Measurements from ENCODE around the gene RRAS2.

RRAS2 gene

DNA sequence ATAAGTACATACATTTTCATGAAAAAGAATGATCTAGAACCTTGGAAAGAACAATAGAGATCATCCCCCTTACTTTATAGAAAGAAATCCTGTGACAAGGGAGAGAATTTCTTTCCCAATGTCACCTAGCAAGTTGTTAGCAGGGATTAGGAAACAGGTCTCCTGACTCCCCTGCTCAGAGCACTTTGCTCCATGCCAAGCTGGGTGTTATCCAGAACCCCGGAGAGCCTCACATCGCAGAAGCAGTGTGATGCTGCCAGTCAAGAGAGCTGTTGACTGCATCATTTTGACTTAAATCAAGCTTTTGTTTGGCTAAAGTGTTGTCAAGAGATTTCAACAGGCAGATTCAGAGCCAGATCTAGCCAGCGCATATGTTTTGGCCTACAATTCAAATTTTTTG, 3.6 kb upstream of the RRAS2 start:
- Histone ChIP-seq H3K9me3 (ENCODE audit: insufficient read depth, low read depth, low read length) (no peaks in the 10 kb centered on the region), H2AFZ (ENCODE audit: insufficient read depth, low read length, poor library complexity) (no peak overlapping the region), H3K4me1 (ENCODE audit: control insufficient read depth in 1 of 2, insufficient read depth in 2 of 2, low read length in 2 of 2) (peaks cover 0 to 2% of the 10 kb centered on the region in 2 experiments), H3K4ac (ENCODE audit: low read depth, low read length) (no peak overlapping the region), H3K27ac (ENCODE audit: low read depth, low read length) (no peak overlapping the region), H2BK5ac (ENCODE audit: low read depth, low read length, poor library complexity) (no peak overlapping the region), H3K79me2 (ENCODE audit: control insufficient read depth, insufficient read depth, low read length, poor library complexity) (peaks cover 9% of the 10 kb centered on the region), H2BK12ac (ENCODE audit: low read length) (no peak overlapping the region), H2AK5ac (ENCODE audit: low read length) (no peak overlapping the region), H3K9ac (ENCODE audit: low read length) (peak overlapping the region; percentile 54), H3K79me1 (ENCODE audit: low read length) (peaks cover 7% of the 10 kb centered on the region), H3K23ac (ENCODE audit: low read length) (peak overlapping the region; percentile 87), H4K12ac (ENCODE audit: low read depth, low read length) (no peak overlapping the region), H3K36me3 (ENCODE audit: control insufficient read depth in 1 of 2, insufficient read depth in 2 of 2, low read length in 2 of 2) (no peaks in the 10 kb centered on the region), H3K27me3 (ENCODE audit: insufficient read depth, low read length) (no peaks in the 10 kb centered on the region), H4K8ac (ENCODE audit: low read depth, low read length) (no peak overlapping the region), H3K4me3 (ENCODE audit: low read depth, low read length) (no peak overlapping the region), H4K91ac (ENCODE audit: low read depth, low read length) (no peak overlapping the region), H3K14ac (ENCODE audit: low read length) (no peak overlapping the region), H3K18ac (ENCODE audit: low read length) (no peak overlapping the region), H3K4me2 (ENCODE audit: low read length) (no peak overlapping the region), H2BK120ac (ENCODE audit: insufficient read depth, low read length, poor library complexity) (no peak overlapping the region)
- no peak for DNase-seq
- WGBS (ENCODE audit: extremely low coverage, insufficient coverage, insufficient read length), result no CpG with 5 or more reads among the region's 3 CpGs

DNA sequence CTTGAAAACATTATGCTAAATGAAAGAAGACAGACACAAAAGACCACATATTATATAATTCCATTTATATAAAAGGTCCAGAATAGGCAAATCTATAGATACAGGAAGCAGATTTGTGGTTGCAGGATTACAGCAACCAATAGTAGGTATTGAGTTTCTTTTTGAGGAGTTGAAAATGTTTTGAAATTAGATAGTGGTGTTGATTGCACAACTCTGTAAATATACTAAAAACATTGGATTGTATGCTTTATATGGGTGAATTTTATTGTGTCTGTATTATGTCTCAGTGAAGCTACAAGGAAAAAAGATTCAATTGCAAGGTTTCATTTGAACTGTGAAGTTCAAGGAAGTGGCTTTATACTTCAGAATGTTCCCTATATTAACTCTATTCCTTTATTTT, 3.0 kb upstream of the RRAS2 start:
- no peak overlapping the region for H4K91ac ChIP-seq (ENCODE audit: low read depth, low read length)

GRCh38 chr11:14360976-14361375, 2.0 kb upstream of the RRAS2 start:
- Histone ChIP-seq H3K18ac (ENCODE audit: low read length) (no peak overlapping the region), H4K12ac (ENCODE audit: low read depth, low read length) (no peak overlapping the region), H2BK12ac (ENCODE audit: low read length) (no peak overlapping the region), H3K79me1 (ENCODE audit: low read length) (peaks cover 7% of the 10 kb centered on the region), H3K4me2 (ENCODE audit: low read length) (no peak overlapping the region), H3K9me3 (ENCODE audit: insufficient read depth, low read depth, low read length) (no peaks in the 10 kb centered on the region), H3K4ac (ENCODE audit: low read depth, low read length) (no peak overlapping the region), H4K8ac (ENCODE audit: low read depth, low read length) (no peak overlapping the region), H3K27me3 (ENCODE audit: insufficient read depth, low read length) (no peaks in the 10 kb centered on the region), H3K4me3 (ENCODE audit: low read depth, low read length) (no peak overlapping the region), H2AFZ (ENCODE audit: insufficient read depth, low read length, poor library complexity) (no peak overlapping the region), H3K4me1 (ENCODE audit: control insufficient read depth in 1 of 2, insufficient read depth in 2 of 2, low read length in 2 of 2) (peaks cover 0 to 2% of the 10 kb centered on the region in 2 experiments), H4K91ac (ENCODE audit: low read depth, low read length) (no peak overlapping the region), H3K14ac (ENCODE audit: low read length) (no peak overlapping the region), H3K23ac (ENCODE audit: low read length) (no peak overlapping the region), H2AK5ac (ENCODE audit: low read length) (no peak overlapping the region), H3K27ac (ENCODE audit: low read depth, low read length) (no peak overlapping the region), H3K79me2 (ENCODE audit: control insufficient read depth, insufficient read depth, low read length, poor library complexity) (peaks cover 11% of the 10 kb centered on the region), H2BK5ac (ENCODE audit: low read depth, low read length, poor library complexity) (no peak overlapping the region), H2BK120ac (ENCODE audit: insufficient read depth, low read length, poor library complexity) (no peak overlapping the region), H3K9ac (ENCODE audit: low read length) (no peak overlapping the region), H3K36me3 (ENCODE audit: control insufficient read depth in 1 of 2, insufficient read depth in 2 of 2, low read length in 2 of 2) (no peaks in the 10 kb centered on the region)
- peak; percentile 76 to 90 for DNase-seq
- WGBS (ENCODE audit: extremely low coverage, insufficient coverage, insufficient read length), result no CpG with 5 or more reads among the region's 17 CpGs

More for the DNA sequence above, 3.0 kb upstream of the RRAS2 start:
- no peak overlapping the region for H2AFZ ChIP-seq (ENCODE audit: insufficient read depth, low read length, poor library complexity)
- H3K27ac ChIP-seq (ENCODE audit: low read depth, low read length), result no peak overlapping the region
- H3K18ac ChIP-seq (ENCODE audit: low read length), result no peak overlapping the region
- no peak overlapping the region for H2BK5ac ChIP-seq (ENCODE audit: low read depth, low read length, poor library complexity)
- no peaks in the 10 kb centered on the region for H3K36me3 ChIP-seq (ENCODE audit: control insufficient read depth in 1 of 2, insufficient read depth in 2 of 2, low read length in 2 of 2)
- H2BK120ac ChIP-seq (ENCODE audit: insufficient read depth, low read length, poor library complexity), result no peak overlapping the region
- no peak overlapping the region for H3K4me2 ChIP-seq (ENCODE audit: low read length)
- H2BK12ac ChIP-seq (ENCODE audit: low read length), result no peak overlapping the region
- no peak overlapping the region for H3K4ac ChIP-seq (ENCODE audit: low read depth, low read length)
- H2AK5ac ChIP-seq (ENCODE audit: low read length), result no peak overlapping the region
- H3K9me3 ChIP-seq (ENCODE audit: insufficient read depth, low read depth, low read length), result no peaks in the 10 kb centered on the region
- no peak overlapping the region for H4K8ac ChIP-seq (ENCODE audit: low read depth, low read length)
- DNase-seq, result no peak
- H3K4me3 ChIP-seq (ENCODE audit: low read depth, low read length), result no peak overlapping the region
- H3K4me1 ChIP-seq (ENCODE audit: control insufficient read depth in 1 of 2, insufficient read depth in 2 of 2, low read length in 2 of 2), result peaks cover 0 to 2% of the 10 kb centered on the region in 2 experiments
- H4K12ac ChIP-seq (ENCODE audit: low read depth, low read length), result no peak overlapping the region
- no peak overlapping the region for H3K23ac ChIP-seq (ENCODE audit: low read length)
- H3K27me3 ChIP-seq (ENCODE audit: insufficient read depth, low read length), result no peaks in the 10 kb centered on the region
- H3K79me1 ChIP-seq (ENCODE audit: low read length), result peaks cover 7% of the 10 kb centered on the region
- H3K9ac ChIP-seq (ENCODE audit: low read length), result no peak overlapping the region
- peaks cover 11% of the 10 kb centered on the region for H3K79me2 ChIP-seq (ENCODE audit: control insufficient read depth, insufficient read depth, low read length, poor library complexity)
- H3K14ac ChIP-seq (ENCODE audit: low read length), result no peak overlapping the region

- Histone ChIP-seq H2AK5ac (ENCODE audit: low read length) (no peak overlapping the region), H2AFZ (ENCODE audit: insufficient read depth, low read length, poor library complexity) (no peak overlapping the region), H3K14ac (ENCODE audit: low read length) (no peak overlapping the region), H2BK5ac (ENCODE audit: low read depth, low read length, poor library complexity) (no peak overlapping the region), H3K27ac (ENCODE audit: low read depth, low read length) (no peak overlapping the region), H3K9me3 (ENCODE audit: insufficient read depth, low read depth, low read length) (no peaks in the 10 kb centered on the region), H3K4me2 (ENCODE audit: low read length) (peak overlapping the region; percentile 87), H3K4me1 (ENCODE audit: control insufficient read depth in 1 of 2, insufficient read depth in 2 of 2, low read length in 2 of 2) (peaks cover 0 to 2% of the 10 kb centered on the region in 2 experiments), H3K27me3 (ENCODE audit: insufficient read depth, low read length) (no peaks in the 10 kb centered on the region), H3K79me2 (ENCODE audit: control insufficient read depth, insufficient read depth, low read length, poor library complexity) (peaks cover 11% of the 10 kb centered on the region), H3K9ac (ENCODE audit: low read length) (no peak overlapping the region), H2BK120ac (ENCODE audit: insufficient read depth, low read length, poor library complexity) (no peak overlapping the region), H3K18ac (ENCODE audit: low read length) (no peak overlapping the region), H3K23ac (ENCODE audit: low read length) (no peak overlapping the region), H3K79me1 (ENCODE audit: low read length) (peaks cover 7% of the 10 kb centered on the region), H4K91ac (ENCODE audit: low read depth, low read length) (no peak overlapping the region), H4K12ac (ENCODE audit: low read depth, low read length) (no peak overlapping the region), H4K8ac (ENCODE audit: low read depth, low read length) (no peak overlapping the region), H3K4me3 (ENCODE audit: low read depth, low read length) (no peak overlapping the region), H3K36me3 (ENCODE audit: control insufficient read depth in 1 of 2, insufficient read depth in 2 of 2, low read length in 2 of 2) (no peaks in the 10 kb centered on the region), H2BK12ac (ENCODE audit: low read length) (no peak overlapping the region), H3K4ac (ENCODE audit: low read depth, low read length) (no peak overlapping the region)
- WGBS (ENCODE audit: extremely low coverage, insufficient coverage, insufficient read length), result no CpG with 5 or more reads among the region's 5 CpGs
- DNase-seq, result peak; percentile 60 to 70
Observed at GRCh38 chr11:14359501-14360031, 583 bp upstream of the RRAS2 start.

Data from trophoblast cell (in vitro differentiated cells and primary cell).